GM18909 (cell line): ENCODE results near the gene SLC35E1.
A peak's percentile ranks its signal among the peaks of the same experiment; 100 is the strongest.
"Not testable (repeated sequence)": the region's sequence is repeated elsewhere in the genome, so short reads cannot be mapped to it uniquely, and the experiment has no call there.

Experiments
- ATAC-seq: cut with Tn5 transposase; IDR thresholded peaks from one replicate; pipeline ENCODE4 v1.9.1; 2021; ENCODE audit warnings: mild to moderate bottlenecking; ENCODE audit not compliant: unreplicated experiment, poor library complexity

The SLC35E1 gene

DNA sequence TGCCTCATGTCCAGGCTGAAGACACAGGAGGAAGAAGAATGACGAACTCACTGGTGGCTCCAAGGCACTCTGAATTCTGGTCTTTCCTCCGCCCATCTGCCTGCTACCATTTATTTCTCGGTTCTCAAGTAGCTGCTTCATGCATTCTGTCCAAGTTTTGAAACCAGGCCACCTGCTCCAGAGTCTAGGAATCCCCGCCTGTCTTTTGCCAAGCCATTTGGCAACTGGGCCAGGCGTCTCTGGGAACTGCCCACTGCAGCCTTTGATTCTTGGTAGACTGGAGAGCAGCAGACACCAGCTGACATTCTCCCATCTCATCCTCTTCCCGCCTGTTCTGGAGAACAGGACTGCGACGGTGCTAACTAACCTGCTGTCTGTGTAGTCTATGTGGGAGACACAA, 10.8 kb downstream of the SLC35E1 start:
- no peak for ATAC-seq

DNA sequence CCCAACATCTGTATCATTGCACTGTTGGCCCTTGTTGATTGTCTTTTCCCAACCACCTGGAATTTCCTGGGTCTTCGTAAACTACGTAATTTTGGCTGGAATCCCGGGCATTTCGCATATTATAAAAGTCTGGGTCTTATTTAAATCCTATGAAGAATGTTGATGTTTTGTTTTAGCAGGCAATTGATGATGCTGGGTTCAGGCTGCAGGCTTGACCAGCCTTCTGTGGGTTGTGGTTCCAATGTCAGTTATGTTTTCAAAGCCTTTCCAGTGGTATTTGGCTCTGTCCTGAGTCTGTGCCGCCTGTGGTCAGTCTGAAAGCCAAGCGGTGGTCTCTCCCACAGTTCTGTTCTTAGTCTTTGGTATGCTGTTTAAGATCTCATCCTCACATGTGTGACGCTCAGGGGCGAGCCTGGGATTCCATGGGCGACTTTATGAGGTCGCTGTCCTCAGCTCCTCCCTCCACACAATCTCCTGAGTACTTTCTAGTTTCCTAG, 12.4 kb downstream of the SLC35E1 start:
- ATAC-seq: no peak

DNA sequence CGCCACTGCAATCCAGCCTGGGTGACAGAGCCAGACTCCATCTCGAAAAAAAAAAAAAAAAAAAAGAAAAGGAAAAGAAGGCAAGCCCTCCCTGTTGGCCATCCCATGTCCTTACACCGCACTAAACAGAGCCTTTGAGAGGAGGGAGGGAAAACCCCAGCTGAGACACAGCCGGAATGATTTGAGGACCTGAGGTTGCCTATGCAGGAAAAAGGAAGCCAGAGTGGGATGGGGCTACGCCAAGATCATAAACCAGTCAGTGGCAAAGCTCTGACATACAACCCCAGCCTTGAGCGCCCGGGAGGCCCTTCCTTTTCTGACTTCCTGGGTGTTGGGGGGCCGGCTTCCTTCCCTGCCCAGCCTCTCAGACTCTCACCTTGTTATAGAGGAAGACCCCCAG, 17.4 kb downstream of the SLC35E1 start:
- no peak for ATAC-seq

DNA sequence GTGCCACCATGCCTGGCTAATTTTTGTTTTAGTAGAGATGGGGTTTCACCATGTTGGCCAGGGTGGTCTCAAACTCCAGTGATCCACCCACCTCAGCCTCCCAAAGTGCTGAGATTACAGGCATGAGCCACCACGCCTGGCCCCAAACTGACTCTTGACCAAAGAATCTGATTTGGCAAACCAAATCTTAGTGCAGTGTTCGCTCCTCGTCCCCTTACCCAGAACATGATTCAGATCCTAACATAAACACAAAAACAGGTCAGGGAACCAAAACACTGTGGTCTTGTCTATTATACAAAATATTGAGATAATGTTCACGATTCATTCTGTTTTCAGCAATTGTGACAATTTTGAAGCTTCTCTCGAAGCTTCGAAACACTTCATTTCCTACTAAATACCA, 20.3 kb downstream of the SLC35E1 start:
- not testable (repeated sequence) for ATAC-seq

DNA sequence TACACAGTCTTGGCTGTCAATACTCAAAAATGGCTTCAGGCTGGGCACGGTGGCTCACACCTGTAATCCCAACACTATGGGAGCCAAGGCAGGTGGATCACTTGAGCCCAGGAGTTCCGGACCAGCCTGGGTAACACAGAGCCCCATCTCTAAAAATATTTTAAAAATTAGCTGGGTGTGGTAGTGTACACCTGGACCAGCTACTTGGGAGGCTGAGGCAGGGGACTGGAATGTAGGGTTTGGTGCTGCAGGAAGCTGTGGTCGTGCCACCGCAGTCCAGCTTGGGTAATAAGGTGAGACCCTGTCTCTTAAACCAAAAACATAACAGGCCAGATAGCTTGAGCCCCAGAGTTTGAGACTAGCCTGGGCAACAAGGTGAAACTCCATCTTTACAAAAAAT, 23.3 kb downstream of the SLC35E1 start:
- ATAC-seq: no peak

DNA sequence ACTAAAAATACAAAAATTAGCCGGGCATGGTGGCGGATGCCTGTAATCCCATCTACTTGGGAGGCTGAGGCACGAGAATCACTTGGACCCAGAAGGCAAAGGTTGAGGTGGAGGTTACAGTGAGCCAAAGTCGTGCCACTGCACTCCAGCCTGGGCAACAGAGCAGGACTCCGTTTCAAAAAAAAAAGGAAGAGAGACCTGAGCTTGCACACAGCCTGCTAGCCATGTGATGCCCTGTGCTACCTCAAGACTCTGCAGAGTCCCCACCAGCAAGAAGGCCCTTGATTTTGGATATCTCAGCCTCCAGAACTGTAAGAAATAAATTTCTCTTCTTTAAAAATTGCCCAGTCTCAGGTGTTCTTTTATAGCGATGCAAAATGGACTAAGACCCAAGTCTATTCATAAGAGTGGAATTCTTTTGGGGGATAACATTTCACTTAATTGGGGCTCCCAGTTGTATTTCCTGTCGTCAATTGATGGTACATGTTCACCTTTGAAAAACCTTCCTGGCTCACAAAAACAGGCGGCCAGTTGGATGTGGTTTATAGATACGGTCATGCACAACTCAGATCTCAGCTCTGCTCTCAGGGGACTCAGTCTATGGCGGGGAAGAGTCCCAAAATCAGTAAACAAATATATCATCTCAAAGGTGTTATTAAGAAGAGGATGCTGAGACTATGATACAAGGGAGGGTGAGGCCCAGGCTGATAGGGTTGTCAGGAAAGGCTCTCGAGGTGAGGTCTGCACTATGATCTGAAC, 27.6 kb downstream of the SLC35E1 start:
- no peak for ATAC-seq

DNA sequence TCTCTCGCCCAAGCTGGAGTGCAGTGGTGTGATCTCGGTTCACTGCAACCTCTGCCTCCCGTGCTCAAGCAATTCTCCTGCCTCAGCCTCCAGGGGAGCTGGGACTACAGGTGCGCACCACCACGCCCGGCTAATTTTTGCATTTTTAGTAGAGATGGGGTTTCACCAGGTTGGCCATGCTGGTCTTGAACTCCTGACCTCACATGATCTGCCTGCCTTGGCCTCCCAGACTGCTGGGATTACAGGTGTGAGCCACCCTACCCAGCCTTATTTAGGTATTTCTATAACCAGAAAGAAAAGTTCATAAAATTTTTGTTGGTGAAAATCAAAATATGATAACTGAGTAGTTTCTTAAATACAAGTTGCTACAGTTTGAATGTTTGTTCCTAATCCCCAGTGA, 28.5 kb downstream of the SLC35E1 start:
- not testable (repeated sequence) for ATAC-seq

DNA sequence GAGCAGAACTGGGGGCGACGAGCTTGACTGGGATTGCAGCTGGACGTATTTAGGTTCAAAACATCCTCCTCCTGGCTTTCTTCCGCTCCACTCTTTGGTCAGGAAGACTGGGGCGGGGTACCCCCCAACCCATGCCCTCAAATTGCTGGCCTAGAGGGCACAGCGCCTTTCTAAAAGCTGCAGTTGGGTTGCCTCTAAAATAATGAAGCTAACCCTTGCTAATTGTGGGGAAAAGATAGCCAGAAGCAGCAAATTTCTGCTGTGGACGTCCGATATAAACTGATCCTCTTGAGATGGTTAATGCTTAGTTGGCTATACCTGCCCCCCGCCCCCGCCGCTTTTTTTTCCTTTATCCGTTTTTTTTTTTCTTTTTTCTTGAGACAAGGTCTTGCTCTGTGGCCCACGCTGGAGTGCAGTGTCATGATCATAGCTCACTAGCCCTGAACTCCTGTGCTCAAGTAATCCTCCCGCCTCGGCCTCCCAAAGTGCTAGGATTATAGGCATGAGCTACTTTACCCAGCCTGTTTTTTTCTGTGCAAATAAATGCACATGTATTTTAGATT, 29.2 kb downstream of the SLC35E1 start:
- ATAC-seq: no peak

DNA sequence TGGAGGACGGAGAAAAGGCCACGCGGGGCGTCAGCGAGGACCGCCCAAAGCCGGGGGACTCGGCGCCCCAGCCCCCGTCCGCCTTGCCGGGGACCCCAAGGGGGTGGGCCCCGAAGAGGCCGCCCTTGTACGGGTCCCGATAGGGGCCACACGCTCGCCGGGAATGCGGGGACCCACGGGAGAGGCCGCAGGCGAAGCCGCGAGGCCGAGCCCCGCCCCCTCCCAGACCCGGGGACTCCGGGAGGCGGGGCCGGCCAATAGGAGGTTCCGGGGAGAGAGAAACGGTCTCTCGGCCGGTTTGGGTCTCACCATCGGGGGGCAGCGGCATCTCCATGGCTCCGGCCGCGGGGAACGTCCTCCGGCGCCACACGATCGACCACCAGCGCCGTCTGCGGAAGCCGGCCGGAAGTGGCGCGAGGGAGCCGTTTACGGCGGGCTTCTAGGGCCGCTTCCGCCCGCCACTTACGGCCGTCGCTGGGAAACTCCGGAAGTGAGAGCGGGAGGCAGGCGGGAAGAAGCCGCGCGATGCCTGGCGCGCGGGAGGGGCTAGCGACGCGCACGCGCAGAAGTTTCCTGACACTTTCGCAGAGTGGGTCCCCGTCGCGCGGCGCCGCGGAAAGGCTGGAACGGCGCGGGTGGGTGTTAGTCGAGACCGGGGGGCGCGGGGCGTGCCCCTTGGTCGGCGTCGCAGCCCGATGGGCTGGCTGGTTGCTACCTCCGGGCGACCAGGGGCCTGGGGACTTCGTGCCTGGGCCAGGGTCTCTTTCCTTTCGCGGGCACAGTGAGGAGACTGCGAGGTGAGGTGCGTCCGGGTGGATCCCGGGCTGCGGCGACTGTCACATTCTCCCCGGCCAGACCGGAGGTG, 29.9 kb downstream of the SLC35E1 start, which contains the start of gene CHERP:
CHERP (minus strand) TSS at position 393 of the 865 bp plus-strand sequence; CDS start at position 334, 59 bp downstream.
- peak; percentile 74 for ATAC-seq

DNA sequence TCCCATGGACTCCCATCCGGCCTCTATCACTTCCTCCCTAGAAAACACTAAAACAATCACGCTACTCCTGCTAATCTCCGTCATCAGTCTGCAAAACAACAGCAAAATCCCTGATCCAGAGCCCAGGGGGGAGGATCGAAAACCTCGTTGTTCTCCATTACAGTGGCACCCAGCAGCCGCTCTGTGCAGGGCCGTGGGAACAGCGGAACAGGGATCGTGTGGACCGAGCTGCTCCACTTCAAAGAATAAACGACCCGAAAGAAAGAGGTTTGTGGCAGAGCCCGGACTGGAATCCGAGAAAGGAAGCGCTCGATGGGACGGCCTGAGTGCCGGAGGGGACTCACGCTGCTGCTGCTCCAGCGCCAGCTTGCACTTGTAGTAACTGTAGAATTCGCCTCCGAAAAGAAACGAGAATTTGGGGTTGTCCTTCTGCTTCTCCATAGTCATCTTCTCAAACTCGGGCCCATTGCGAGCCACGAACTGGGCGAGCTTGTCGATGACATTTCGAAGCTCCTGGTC, 30.6 kb downstream of the SLC35E1 start:
- ATAC-seq: peak; percentile 2

DNA sequence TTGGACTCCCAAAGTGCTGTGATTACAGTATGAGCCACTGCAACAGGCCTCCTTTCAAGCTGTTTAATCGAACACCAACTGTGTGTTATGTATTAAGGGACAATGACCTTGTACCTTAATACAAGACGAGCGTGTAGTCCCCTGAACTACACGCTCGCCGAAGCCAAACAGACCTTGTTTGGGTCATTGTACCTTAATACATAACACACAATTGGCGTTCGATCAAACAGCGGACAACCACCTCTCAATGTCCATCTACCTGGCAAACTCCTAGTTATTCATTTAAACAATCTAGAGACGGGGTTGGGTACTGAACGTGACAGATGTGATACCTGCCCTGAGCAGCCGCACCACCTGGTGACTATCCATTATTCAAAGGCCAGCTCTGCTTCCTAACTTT, 31.3 kb downstream of the SLC35E1 start:
- ATAC-seq: no peak

DNA sequence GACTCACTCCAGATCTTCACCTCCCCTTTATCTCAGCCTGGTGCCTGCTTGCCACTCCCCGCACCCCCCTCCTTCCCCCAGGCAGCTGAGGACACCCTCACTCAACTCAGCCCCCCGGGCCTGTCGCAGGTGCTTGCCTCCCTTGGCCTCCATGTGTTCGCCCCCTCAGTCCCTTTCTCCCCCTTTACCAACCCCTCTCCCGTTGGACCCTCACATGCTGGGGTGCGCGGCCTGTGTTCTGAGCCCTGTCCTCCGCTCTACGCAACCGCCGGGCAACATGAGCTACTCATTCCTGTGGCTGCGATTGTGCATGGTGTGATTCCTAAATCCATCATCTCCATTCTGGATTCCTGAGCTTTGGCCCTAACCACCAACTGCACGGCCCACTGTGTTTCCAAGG, 35.1 kb downstream of the SLC35E1 start:
- ATAC-seq: no peak

DNA sequence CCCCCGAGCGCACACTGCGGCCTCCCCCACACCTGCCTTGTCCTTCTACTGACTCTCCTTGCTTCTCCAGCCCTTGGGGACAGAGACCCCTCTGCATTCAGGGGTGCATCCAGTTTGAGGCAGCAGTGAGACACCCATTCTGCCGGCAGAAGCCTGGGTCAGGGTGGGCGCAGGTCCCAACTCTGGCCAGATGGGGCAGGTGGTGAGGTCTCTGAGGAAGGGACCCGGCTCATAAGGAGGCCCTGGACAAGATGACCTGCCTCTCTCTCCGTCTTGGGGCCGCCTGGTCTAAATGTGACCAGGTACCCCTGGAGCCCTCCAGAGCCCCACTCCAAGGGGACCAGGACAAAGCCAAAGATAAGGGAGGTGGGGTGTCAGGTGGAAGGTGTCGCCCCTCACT, 36.1 kb downstream of the SLC35E1 start:
- no peak for ATAC-seq

DNA sequence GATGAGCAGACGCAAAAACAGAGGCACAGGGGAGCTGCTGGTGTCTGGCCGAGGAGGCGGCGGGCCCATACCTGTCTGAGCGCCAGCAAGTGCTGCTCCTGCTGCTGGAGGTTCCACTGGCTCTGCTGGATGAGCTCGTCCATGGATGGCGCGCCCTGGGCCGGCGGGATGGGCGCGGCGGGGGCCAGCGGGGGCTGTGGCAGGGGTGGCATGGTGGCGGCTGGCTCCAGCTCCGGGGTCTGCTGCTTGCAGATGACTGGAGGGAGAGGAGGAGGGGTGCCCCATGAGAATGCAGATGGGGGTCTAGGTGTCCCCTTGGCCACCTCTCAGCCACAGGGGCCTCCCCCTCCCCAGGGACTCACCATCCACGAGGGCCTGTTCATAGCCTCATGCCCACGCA, 36.8 kb downstream of the SLC35E1 start:
- ATAC-seq: no peak

DNA sequence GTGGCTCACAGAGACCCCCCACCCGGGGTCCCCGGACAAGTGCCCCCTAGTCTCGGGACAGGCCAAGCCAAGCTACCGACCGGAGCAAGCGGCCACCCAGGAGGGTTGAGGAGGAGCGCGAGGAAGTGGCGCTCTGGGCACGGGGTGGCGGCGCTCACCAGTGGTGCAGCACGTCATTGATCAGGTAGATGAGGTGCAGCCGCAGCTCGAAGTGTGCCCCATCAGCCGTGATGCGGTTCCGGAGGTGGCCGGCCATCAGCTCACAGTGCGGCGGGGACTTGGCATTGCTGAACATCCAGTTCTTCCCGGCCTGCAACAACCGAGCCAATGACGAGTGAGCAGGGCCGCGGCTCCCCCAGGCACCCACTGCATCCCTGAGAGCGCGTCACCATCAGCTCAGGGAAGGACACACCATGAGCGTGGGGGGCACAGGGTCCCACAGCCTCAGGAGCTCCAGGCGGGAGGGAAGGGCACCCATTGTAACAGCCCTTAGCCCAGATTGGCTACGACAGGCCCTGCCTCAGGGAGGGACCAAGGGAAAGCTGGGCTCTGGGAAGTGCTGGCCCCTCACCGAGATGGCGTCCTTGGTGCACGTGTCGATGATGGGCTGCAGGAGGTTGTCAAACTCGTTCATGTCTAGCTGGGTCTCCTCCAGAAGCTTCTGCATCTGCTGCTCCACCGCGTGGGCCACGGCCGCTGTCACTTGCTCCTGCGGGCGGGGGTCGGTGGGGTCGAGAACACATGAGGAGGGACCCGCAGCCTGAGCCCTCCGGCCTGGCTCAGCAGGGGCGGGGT, 39.6 kb downstream of the SLC35E1 start:
- ATAC-seq: no peak

DNA sequence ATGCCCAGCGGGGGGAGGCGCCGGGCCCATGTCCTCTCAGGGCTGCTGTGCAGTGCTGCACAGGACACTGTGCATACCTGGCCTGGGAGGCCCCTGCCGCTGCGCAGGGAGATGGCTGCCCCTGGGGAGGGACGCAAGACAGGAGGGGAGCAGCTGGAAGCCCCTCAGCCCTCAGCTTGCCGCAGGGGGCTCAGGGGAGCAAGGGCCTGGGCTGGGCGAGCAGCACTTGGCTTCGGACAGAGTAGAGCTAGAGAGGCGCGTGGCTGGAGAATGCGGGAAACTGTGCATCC, 40.9 kb downstream of the SLC35E1 start:
- no peak for ATAC-seq

DNA sequence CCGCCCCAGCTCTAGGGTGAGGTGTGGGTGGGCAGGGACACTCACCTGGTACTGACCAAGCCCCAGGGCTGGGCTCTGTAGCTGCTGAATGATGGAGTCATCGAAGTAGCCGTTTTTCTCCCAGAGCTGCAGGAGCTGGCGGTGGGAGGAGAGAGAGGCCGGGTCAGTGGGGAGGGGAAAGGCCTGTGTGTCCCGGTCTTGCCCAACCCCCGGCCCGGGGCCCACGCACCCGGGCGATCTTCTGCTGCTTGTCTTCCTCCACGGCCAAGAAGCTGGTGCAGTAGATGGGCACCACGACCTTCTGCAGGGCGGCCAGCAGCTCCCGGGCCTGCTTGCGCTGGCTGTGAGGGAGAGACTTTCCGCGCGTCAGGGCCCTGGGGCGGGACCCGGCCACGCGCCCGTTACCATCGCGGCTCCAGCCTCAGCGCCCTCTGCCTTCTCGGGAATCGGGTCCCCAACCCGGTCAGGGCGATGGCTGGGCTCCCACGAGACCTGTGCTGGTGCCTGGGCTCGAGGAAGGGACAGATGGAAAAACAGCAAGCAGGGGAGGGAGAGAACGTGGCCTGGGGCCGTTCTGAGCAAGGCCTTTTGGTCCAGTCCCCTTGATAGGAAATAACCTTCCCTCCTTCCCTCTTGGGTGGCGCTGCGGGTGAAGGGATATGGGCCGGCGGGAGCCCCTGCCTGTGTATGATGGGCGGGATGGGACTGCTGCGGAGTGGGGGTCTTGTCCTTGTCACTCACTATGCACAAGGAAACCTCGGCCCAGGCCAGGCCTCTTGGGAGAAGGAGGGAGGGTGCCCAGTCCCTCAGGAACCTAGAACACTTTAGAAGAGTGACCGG, 41.5 kb downstream of the SLC35E1 start:
- no peak for ATAC-seq

DNA sequence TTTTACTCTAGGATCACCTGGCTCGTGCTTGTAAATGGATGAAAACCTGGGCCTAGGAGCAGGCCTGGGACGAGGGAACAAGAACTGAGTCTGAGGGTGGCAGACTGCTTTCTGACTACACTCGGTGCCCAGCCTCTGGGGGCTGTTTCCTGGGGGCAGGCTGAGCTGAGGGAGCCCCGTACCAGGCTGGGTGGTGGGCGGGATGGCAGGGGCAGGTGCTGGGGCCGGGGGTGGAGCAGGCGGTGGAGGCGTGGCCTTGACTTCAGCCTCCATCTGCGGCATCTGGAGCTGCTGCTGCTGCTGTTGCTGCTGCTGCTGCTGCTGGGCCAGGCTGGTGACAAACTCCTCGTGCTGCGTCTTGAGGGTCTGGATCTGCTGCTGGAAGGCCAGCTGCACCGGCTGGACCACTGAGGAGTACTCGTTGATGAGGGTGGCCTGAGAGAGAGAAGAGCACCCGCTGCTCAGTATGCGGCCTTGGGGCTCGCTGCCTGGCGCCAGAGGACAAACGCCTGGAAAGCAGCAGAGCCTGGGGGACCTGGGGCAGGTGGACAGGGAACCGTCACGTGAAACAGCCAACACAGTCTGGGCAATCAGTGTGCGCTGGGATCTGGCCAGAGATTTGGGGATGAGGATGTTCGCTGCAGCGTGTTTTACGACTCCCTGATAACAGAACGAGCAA, 42.6 kb downstream of the SLC35E1 start:
- no peak for ATAC-seq
